A673 (cell line): ENCODE measurements around the gene KCNA3.

Experiments
- EZH2 ChIP-seq: fragments of 200-600 bp; sonication (generic); IDR thresholded peaks from 2 replicates; pipeline ENCODE4 v1.6.1; 2017; ENCODE audit warnings: borderline replicate concordance, low read depth, mild to moderate bottlenecking, mixed read lengths, antibody characterized with exemption, low read length; ENCODE audit not compliant: poor library complexity, severe bottlenecking
- TF ChIP-seq, protein P1 (sequence below): fragments of 300-800, 200-600 bp; sonication (generic); conservative IDR thresholded peaks from 2 replicates; pipeline ENCODE4 v1.5.1; 2017; ENCODE audit warnings: low read depth, mild to moderate bottlenecking, antibody characterized with exemption, low read length, moderate library complexity, mixed read lengths

DNA sequence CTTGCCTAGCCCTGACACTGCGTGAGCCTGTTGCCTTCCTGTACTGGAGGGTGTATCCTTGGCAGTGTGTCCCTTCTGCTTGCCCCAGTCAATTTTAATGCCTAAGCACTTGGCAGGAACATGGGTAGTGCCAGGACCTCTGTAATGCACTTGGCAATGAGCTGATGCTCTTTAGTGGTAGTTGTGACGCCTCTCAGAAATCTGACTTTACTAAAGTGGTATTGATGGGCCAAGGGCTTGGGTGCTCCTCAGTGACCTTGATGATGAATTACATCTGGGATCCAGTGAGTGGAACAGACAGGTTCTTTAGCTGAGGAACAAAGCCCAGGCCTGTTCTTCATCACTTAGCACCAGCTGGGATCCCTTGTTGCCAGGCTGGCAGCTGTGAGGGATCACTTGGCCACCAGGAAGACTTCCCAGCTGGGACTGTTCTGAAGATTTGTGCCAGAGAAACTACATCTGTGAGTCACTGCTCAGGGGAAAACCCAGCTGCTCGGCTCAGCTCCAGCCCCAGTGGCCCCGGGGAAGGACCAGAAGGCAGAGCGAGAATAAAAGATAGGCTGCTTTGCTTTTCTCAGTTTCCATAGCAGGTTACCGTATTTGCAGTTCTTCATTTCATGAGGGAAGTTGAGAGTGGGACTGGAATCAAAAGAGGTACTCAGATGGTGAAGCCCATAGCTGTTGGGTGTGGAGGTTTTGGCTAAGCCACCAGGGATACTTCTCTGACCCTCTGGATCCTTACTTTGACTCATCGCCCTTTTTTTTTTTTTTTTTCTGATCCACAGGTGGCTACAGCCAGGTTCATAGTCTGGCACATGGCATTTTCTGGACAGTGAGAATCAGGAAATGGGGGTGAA is 40.1 kb downstream of the KCNA3 start:
- no peak for TF ChIP-seq EZH2
- TF ChIP-seq, protein P1, sequence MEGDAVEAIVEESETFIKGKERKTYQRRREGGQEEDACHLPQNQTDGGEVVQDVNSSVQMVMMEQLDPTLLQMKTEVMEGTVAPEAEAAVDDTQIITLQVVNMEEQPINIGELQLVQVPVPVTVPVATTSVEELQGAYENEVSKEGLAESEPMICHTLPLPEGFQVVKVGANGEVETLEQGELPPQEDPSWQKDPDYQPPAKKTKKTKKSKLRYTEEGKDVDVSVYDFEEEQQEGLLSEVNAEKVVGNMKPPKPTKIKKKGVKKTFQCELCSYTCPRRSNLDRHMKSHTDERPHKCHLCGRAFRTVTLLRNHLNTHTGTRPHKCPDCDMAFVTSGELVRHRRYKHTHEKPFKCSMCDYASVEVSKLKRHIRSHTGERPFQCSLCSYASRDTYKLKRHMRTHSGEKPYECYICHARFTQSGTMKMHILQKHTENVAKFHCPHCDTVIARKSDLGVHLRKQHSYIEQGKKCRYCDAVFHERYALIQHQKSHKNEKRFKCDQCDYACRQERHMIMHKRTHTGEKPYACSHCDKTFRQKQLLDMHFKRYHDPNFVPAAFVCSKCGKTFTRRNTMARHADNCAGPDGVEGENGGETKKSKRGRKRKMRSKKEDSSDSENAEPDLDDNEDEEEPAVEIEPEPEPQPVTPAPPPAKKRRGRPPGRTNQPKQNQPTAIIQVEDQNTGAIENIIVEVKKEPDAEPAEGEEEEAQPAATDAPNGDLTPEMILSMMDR = no peak
